ENCODE results near the gene MAPKAP1.

- TF ChIP-seq EZH2phosphoT487 (IDR thresholded peaks at IDR 0.05; ENCODE audit: insufficient read depth, low read depth), result no peak
- TF ChIP-seq EZH2 (IDR thresholded peaks at IDR 0.05; ENCODE audit: insufficient read depth, poor library complexity, severe bottlenecking), result no peak
Measured at GRCh38 chr9:125391704-125392103, 315.3 kb downstream of the MAPKAP1 start.

All from GM23248 (cell line).